ENCODE data around the gene SPACDR. TPM values are rescaled to one million over a fixed set of nuclear protein-coding genes. Genes with fewer than 3 reads are reported as not detected.

The SPACDR gene
- total and polyA plus RNA-seq, 12 donors: 0.36 to 2.9 (median 0.64) TPM; not detected in 6

DNA sequence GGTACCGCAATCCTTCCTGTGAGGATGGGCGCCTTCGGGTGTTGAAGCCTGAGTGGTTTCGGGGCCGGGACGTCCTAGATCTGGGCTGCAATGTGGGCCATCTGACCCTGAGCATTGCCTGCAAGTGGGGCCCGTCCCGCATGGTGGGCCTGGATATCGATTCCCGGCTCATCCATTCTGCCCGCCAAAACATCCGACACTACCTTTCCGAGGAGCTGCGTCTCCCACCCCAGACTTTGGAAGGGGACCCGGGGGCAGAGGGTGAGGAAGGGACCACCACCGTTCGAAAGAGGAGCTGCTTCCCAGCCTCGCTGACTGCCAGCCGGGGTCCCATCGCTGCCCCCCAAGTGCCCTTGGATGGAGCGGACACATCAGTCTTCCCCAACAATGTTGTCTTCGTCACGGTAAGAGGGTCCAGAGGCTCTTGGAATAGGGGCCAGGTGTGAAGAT lies 32.7 kb downstream of the SPACDR start:
- intact Hi-C loops (cut with DNase I): no loop called here
- Histone ChIP-seq H3K4me1 (replicated peaks in 1 of 2) (peaks cover 29 to 57% of the 10 kb centered on the region in 2 donors), H3K9me3 (replicated peaks in 1 of 3) (no peaks in the 10 kb centered on the region), H3K27ac (peak overlapping the region in 3 of 5 donors; percentile 97 to 100 (median 100)), H3K4me3 (no peak overlapping the region), H3K36me3 (replicated peaks in 1 of 2) (peaks cover 0 to 29% of the 10 kb centered on the region in 2 donors), H3K27me3 (no peaks in the 10 kb centered on the region)
- DNase-seq: peak in 2 of 7 donors; percentile 10 to 54
- TF ChIP-seq POLR2A (IDR thresholded peaks at IDR 0.05): no peak
- TF ChIP-seq, protein P1, sequence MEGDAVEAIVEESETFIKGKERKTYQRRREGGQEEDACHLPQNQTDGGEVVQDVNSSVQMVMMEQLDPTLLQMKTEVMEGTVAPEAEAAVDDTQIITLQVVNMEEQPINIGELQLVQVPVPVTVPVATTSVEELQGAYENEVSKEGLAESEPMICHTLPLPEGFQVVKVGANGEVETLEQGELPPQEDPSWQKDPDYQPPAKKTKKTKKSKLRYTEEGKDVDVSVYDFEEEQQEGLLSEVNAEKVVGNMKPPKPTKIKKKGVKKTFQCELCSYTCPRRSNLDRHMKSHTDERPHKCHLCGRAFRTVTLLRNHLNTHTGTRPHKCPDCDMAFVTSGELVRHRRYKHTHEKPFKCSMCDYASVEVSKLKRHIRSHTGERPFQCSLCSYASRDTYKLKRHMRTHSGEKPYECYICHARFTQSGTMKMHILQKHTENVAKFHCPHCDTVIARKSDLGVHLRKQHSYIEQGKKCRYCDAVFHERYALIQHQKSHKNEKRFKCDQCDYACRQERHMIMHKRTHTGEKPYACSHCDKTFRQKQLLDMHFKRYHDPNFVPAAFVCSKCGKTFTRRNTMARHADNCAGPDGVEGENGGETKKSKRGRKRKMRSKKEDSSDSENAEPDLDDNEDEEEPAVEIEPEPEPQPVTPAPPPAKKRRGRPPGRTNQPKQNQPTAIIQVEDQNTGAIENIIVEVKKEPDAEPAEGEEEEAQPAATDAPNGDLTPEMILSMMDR (IDR thresholded peaks at IDR 0.05): no peak
- 87 to 94% (median 91%) methylated on average over 8 to 23 of the region's 23 CpGs for WGBS, 4 donors

DNA sequence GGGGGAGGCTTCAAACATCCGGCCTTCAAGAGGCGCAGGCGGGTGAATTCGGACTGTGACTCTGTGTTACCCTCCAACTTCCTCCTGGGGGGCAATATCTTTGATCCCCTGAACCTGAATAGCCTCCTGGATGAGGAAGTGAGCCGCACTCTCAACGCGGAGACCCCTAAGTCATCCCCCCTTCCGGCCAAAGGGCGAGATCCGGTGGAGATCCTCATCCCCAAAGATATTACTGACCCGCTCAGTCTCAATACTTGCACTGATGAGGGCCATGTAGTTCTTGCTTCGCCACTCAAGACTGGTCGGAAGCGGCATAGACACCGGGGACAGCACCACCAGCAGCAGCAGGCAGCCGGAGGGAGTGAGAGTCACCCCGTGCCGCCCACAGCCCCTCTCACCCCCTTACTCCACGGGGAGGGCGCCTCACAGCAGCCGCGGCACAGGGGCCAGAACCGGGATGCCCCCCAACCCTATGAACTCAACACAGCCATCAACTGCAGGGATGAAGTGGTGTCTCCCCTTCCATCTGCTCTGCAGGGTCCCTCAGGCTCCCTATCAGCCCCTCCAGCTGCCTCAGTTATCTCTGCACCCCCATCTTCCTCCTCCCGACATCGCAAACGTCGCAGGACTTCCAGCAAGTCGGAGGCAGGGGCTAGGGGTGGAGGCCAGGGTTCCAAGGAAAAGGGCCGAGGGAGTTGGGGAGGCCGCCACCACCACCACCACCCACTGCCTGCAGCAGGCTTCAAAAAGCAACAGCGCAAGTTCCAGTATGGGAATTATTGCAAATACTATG lies 33.4 kb downstream of the SPACDR start:
- no peaks in the 10 kb centered on the region for H3K9me3 ChIP-seq (replicated peaks in 1 of 3)
- intact Hi-C loops (cut with DNase I): no loop called here
- H3K4me1 ChIP-seq (replicated peaks in 1 of 2): peaks cover 29 to 57% of the 10 kb centered on the region in 2 donors
- peaks cover 0 to 29% of the 10 kb centered on the region in 2 donors for H3K36me3 ChIP-seq (replicated peaks in 1 of 2)
- H3K4me3 ChIP-seq: peak overlapping the region in 3 of 4 donors; percentile 86 to 99 (median 92)
- H3K27ac ChIP-seq: peak overlapping the region in 4 of 5 donors; percentile 97 to 100 (median 99)
- H3K27me3 ChIP-seq: no peaks in the 10 kb centered on the region
- DNase-seq: peak in 3 of 7 donors; percentile 44 to 54 (median 50)
- no peak for TF ChIP-seq POLR2A (IDR thresholded peaks at IDR 0.05)
- TF ChIP-seq, protein P1 (IDR thresholded peaks at IDR 0.05): no peak
- 20 to 28% (median 22%) methylated on average over 24 to 31 of the region's 31 CpGs for WGBS, 4 donors

DNA sequence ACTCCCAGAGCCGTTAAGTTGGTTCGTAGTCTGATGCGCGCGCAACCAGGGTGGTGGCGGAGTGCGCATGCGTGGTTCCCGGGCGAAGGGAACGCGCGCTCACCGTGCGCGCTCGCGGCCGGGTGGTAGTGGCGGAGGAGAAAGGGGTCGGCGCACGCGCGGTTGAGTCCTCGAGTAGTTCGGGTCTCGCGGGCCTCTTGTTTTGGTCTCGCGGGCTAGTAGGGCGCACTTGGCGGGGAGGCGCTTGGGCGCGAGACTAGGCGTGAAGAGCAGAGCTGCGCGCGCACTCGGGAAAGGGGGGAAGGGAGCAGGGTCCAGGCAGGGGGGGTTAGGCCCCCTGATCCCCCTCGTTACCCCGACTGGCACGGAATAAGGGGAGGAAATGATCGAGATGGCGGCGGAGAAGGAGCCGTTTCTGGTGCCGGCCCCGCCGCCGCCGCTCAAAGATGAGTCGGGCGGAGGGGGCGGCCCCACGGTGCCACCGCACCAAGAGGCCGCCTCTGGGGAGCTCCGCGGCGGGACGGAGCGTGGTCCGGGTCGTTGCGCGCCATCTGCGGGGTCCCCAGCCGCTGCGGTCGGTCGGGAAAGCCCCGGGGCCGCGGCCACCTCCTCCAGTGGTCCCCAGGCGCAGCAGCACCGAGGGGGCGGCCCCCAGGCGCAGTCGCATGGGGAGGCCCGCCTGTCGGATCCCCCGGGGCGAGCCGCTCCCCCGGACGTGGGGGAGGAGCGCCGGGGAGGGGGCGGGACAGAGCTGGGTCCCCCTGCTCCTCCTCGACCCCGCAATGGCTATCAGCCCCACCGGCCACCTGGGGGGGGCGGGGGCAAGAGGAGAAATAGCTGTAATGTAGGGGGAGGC lies 34.2 kb downstream of the SPACDR start, which contains the start of gene MEPCE:
Gene MEPCE, plus strand, starts transcription at position 195 of the 856 bp plus-strand sequence. Its CDS starts 188 bp downstream, at position 383.
- no peaks in the 10 kb centered on the region for H3K9me3 ChIP-seq (replicated peaks in 1 of 3)
- intact Hi-C loops (cut with DNase I): no loop called here
- H3K36me3 ChIP-seq (replicated peaks in 1 of 2): peaks cover 0 to 28% of the 10 kb centered on the region in 2 donors
- peak within 1 kb of the TSS; percentile 86 to 99 (median 96) for H3K4me3 ChIP-seq
- peak within 1 kb of the TSS; percentile 95 to 100 (median 98) for H3K27ac ChIP-seq
- peaks cover 22 to 50% of the 10 kb centered on the region in 2 donors for H3K4me1 ChIP-seq (replicated peaks in 1 of 2)
- H3K27me3 ChIP-seq: no peaks in the 10 kb centered on the region
- peak; percentile 95 to 99 (median 97) for DNase-seq
- WGBS, 4 donors: 0 to 1% (median 0%) methylated on average over 1 to 95 of the region's 95 CpGs
- TF ChIP-seq, protein P1 (IDR thresholded peaks at IDR 0.05): no peak
- peak; percentile 45 to 51 for TF ChIP-seq POLR2A (IDR thresholded peaks at IDR 0.05)

All from adrenal gland (tissue), 12 donors.